RKO (cell line): ENCODE results near the gene ATRIP.

Source experiments
- DNase-seq: peaks from one replicate; pipeline ENCODE4 v3.0.0-alpha.2; 2016; ENCODE audit warnings: low spot score

ATRIP gene

GRCh38 chr3:48423883-48424695 is 22.4 kb upstream of the ATRIP start:
- no peak for DNase-seq

DNA sequence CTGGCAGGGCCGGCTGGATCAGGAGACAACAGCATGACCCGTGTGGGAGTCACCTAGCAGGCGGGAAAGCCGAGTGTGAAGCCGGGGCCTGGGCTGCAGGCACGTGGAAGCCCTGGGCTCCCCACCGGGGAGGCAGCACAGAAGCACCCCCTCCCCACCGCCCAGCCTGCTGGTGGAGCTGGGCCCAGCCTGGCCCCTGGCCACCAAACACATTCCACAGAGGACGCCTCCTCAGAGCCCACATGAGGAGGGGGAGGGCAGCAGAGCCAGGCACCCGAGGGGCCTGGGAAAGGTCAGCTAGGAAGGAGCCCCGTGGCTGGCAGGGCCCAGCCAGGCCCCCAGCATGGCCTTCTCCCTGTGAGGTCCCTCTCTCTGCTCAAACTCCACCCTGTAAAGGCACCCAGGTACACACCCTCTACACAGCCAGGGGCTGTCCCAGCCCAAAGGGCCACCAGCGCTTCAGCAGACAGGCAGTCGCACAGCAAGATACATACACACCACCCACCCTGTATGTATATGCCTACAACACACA is 21.2 kb upstream of the ATRIP start:
- DNase-seq = no peak

GRCh38 chr3:48426401-48426909 is 20.1 kb upstream of the ATRIP start:
- no peak for DNase-seq

DNA sequence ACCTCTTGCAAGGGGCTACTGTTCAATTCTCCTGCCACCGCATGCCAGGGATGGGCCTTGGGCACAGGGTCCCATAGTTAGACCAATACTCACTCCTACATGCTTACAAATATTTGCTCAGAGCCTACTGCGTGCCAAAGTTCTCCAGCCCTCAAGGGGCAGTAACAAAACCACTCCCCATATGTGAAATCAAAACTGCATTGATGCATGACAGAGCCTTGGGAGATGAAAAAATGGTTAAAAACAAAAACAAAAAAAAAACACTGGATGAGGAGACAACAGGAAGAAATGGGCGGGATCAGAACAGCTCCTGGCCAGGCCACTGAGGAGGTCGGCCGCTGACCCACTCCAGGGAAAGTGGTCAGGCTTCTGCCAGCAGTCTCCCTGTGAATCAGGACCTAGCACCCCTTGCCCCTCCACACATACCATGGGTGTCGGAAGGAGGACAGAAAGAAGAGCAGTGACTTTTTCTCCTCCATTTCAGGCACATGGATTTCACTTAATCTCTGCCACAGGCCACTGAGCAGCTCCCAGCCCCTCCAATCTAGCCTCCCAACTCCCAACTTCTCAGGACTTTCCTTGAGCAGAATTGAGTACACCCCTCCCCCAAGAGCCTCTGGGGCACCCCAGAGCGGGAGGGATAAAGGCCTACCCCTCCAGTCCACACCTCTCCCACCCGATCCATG is 19.4 kb upstream of the ATRIP start:
- no peak for DNase-seq

GRCh38 chr3:48427630-48427962 is 18.9 kb upstream of the ATRIP start:
- no peak for DNase-seq

DNA sequence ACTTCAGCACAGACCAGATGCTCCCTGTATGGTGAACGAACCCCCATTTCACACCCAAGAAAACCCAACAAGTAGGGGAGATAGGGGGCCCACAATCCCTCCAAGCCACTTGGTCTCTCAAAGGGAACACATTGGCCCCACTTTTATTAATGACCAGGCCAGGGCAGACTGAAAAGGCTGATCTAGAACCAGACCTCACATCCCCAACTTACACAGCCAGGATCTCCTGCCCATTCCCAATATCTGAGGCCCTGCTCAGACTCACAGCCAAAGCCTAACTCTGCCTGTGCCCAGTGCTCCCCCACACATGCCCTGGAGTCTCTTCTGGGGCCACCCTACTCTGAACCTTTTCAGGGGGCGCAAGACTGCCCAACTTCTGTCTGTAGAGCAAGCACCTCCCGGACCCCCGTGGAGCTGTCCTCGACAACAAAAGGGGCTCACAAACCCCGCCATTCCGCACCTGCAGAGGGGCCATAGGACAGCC is 18.4 kb upstream of the ATRIP start:
- DNase-seq = no peak

DNA sequence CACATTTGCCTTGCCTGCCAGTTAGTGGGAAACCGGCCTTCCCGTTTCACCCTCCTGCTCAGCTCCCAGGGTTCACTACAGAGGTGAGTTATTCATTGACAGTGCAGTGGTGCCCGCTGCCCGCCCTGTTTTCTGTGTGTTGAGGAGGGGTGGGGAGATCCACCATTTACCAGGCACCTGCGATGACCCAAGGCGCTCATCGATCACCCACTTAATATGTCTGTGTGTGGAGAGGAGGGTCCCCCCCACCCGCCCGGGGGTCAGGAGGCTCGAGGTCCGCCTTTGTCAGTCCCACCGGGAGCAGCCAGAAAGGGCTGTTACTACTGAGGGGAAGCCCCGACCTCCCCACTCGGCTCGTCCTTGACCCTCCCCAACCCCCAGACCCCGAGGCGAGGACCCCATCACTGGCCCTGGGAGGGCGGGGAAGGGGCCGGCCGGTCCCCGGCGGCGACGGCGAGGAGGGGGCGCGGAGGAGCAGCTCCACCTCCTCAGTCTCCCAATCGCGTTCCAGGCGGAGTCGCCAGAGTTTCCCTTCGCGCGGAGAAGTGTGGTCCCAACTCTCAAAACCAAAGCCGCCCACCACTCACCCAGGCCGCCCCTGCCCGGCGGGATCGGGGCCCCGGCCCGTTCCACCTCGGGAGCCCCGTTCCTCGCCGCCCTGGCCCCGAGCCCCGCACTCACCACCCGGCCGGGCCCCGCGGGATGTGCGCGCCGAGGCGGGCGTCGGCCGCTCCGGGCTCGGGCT is 17.8 kb upstream of the ATRIP start:
- DNase-seq = peak; percentile 38

- DNase-seq = peak; percentile 49
Observed at GRCh38 chr3:48429317-48429959, 17.1 kb upstream of the ATRIP start.

DNA sequence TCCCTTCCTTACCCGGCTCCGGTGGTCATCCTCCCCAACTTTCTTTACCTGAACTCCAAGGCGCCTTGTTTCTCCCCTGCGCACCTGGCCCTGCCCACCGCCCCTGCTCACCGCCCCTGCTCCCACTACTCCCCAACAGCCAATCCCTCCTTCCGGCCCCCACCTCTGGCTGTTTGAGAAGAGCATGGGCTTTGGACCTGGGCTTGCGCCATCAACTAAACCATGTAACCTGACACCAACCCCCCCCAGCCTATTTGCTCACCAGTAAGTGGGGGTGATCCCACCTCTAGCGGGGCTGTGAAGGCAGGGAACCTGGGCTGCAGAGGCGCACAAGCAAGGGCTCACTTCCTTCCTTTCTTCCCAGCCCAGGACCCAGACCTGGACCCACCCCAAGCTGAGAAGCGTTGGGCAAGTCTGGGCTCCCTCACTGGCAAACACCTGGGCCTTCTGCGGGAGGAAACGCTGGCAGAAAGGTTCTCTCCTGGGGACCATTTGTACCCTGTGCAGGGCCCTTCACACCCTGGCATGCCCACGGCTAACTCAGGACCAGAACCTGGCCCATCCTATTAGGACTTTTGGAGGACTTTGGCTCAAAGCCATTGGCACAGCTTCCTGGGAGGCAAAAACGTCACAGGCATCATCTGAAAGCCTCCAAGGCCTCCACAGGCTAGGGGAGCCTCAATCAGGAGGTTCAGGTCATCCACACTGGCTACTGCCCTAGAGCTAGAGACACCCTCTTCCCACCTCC is 16.4 kb upstream of the ATRIP start, which contains the start of gene PLXNB1:
Gene PLXNB1 (minus strand): TSS at position 127 of the 748 bp plus-strand sequence. CDS start 5,475 bp downstream, outside the sequence.
- peak; percentile 61 for DNase-seq

DNA sequence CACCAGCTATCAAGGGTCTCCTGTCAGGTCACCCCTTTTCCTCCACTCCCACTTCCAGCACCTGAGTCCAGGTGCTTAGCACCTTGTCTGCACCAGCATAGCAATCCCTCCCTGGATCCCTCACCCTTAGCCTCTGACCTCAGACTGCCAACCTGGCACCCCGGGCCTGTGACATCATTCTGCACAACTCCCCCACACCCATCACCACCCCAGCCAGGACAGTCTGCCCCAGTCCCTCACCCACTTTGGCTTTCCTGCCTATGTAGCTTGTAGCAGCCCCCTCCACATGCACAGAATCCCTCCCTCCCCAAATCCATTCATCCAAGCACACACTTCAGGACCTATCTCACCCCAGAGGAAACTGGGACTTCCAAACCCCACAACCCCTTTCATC is 15.8 kb upstream of the ATRIP start:
- no peak for DNase-seq

DNA sequence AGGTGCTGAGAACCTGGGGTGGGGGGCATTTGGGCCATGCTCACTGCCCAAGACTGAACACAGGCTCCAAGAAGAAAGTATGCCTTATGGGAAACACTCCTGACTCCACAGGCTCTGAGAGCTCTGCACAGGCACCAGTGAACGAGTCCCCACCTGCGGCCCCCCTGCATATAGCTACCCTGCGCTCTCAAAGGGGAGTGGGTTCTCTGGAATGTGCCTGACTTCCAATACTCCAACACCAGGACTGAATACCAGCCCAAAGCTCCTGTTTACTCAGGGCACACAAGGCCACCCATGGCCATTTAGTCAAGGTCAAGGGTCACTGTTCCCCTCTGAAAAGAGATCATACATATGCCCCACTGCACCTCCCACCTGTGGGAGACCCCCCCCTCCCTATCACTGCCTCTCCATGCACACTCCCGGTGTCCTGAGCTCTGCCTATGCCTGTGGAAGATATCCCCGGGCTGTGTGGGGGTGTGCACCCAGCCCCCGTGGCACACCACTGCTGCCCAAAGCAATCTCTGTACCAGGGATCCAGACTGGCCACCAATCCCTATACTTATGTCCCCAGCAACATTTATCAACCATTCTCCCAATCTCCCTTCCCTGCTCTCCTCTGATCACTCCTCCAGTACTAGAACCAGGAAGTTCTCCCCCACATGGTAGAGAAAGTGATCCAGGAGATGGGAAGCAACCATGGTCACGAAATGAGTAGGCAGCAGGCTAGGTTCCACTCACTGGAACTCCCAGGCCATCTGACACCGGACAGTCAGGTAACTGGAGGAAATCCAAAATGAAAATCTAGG is 15.1 kb upstream of the ATRIP start:
- DNase-seq = no peak

DNA sequence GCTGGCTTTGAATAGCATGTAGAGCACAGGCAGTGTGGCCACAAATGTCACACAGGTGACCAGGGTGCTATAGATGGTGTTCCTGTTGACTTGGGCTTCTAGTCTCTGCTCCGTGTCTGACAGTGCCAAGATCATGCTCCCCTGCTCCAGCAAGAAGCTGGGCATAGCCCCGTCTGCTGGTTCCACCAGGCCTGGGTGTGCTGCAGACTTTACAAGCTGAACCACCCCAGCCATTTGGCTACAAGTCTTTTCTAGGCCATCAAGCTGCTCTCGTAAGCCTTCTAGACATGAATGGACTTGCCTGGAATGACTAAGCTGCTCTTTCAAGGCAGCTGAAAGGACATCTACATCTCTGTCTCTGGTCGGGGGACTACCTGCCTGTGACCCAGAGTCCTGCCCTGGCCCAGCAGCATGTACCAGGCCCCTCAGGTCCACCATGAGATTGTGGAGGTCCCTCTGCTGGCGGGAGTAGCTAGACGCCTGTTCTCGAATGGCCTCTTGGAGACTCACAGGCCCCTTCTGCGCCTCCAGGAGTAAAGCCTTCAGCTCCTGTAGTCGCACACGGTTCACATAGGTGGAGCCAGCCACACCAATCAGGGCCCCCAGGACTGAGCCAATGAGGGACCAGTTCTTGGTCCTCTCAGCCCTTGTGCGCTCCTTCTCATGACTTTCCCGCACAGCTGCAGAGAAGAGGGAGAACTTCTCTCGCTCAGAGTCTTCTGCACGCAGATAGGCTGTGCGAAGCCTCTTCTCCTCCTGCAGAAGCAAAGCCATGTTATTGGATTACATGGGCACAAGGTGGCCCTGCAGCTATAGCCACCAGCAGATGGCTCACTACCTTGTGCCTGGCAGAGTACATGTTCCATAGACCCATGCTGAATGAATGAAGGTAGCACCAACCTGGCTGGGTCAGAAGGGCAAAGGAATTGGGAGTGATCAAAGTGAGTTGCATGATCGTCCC is 13.8 kb upstream of the ATRIP start:
- DNase-seq = no peak

- no peak for DNase-seq
Observed at GRCh38 chr3:48433472-48434118, 12.9 kb upstream of the ATRIP start.

DNA sequence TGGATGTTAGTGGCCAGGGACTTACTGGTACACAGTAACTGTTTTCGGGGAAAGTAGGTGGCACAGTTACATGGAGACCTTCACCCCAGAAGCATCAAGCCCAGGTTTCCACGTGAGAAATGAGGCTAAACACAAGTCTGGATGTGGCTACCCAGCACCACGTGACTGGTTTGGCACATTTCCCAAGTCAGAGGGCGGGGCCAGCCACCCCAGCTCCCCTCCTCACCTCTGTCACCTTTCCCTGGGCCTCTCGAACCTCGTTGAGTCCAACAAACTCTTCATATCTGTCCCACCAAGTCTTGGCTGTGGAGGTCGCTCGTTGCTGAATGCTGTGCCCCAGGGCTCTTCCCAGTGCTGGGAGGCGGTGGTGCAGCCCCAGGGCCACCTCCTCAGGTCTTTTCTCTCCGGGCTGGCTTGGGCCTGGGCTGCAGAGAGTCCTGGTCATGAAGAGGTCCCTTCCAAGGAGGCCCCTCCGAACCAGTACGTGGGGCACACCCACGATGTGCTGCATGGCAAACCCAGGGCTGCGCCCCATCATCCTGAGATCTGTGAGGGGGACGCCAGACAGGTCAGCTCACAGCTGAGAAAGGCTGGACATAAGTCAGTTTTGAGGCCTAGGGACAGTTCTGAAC is 11.8 kb upstream of the ATRIP start:
- no peak for DNase-seq

DNA sequence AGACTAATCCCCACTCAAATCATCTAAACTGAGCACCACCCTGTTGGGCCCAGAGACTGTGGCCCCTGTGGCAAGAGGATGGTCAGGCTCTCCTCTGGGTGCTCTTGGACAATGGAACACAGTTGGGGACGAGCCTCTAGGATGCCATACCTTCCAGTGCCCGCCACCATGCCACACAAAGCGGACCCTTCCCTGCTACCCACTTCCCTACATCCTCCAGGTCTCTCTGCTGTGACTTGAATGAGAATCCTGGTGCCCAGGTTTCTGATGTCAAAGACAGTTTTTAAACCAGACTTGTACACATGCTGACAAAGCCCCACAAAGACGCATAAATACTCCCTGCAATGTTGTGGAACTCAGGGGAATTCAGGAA is 11.3 kb upstream of the ATRIP start:
- no peak for DNase-seq

GRCh38 chr3:48435774-48436476 is 10.6 kb upstream of the ATRIP start:
- DNase-seq = peak; percentile 86

DNA sequence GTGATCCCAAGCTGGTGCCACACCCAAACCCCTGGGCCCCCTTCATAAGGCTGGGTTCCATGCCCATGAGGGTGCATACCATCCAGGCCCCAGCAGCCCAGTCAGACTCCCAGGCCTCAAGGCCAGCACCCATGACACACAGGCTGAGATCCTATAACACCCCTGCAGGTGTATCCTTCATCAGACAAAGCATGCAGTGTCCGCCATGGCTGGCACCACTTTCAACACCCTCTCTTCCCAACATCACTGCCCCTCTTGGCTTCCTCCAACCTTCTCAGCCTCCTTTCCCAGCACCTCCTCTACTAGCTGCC is 10.1 kb upstream of the ATRIP start:
- DNase-seq = no peak

DNA sequence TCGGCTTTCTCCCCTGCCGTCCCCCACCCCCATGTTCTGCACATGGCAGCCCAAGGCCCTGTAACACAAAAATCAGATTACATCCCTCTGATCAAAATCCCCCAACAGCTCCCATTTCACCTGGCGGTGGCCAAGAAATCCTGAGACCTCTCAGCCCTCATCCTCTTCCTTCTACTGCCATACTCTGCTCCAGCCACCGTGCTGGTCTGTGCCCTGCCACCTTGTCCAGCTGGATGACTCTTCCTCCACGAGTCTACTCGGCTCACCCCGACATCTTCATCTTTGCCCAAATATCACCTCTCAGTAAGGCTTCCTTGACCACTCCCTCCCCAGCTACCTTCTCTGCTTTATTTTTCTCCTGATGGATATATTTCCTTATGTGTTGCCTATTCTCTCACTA is 9.7 kb upstream of the ATRIP start:
- no peak for DNase-seq
